Endothelial cell of umbilical vein (primary cell): ENCODE measurements around the gene NBEAL2. TPM values are rescaled to one million over a fixed set of nuclear protein-coding genes. Genes with fewer than 3 reads are reported as not detected.
"Not testable (repeated sequence)": the region's sequence is repeated elsewhere in the genome, so short reads cannot be mapped to it uniquely, and the experiment has no call there.

ENCODE experiments used
- BruUV-seq: library from RNA; stranded (reverse); fragments of 400-500 nt; replicated peaks from 2 replicates; lab custom pipeline; 2021; lab: Mats Ljungman, UMichigan
- CTCF ChIA-PET: fragments of 300-600, 350-600 bp; sonication (Branson Sonifier 250); formaldehyde crosslinking; loops from one replicate; lab custom pipeline; 2021; ENCODE audit warnings: antibody characterized with exemption, inconsistent platforms; lab: Charles Lee
- POLR2A ChIA-PET: fragments of 300-600, 350-600 bp; sonication (Branson Sonifier 250); formaldehyde crosslinking; loops from one replicate; lab custom pipeline; 2021; ENCODE audit warnings: antibody characterized with exemption, inconsistent platforms; lab: Charles Lee
- DNase-seq: peaks from one replicate; pipeline ENCODE4 v3.0.0-alpha.2; 2011; ENCODE audit warnings: low read depth, low spot score
- FAIRE-seq: peaks from 2 replicates; lab custom pipeline; 2011; peaks lifted over from hg19 to GRCh38; lab: Jason Lieb, UNC
- H2AFZ ChIP-seq: 2 replicates; pipeline ENCODE4 v1.6.0; 2012; ENCODE audit warnings: low read depth, low read length, control low read depth, inconsistent platforms
- H3K27ac ChIP-seq: 2 replicates; pipeline ENCODE4 v1.5.1; 2011; ENCODE audit warnings: low read depth, mild to moderate bottlenecking, control low read depth, low read length, moderate library complexity; ENCODE audit not compliant: insufficient read depth
- H3K27me3 ChIP-seq, 2 experiments: 2 replicates each; pipeline versions ENCODE4 v1.6.0 to v1.6.1; 2011; ENCODE audit warnings: low read length in 2 of 2, mixed read lengths in 1 of 2; ENCODE audit not compliant: control insufficient read depth in 2 of 2, insufficient read depth in 2 of 2
- H3K36me3 ChIP-seq, 2 experiments: 2 replicates in 1 of 2; 3 replicates in 1 of 2; pipeline ENCODE4 v1.5.1; 2011; ENCODE audit warnings: low read length in 2 of 2, mild to moderate bottlenecking in 1 of 2, moderate library complexity in 1 of 2; ENCODE audit not compliant: control insufficient read depth in 2 of 2, insufficient read depth in 2 of 2; ENCODE audit errors: extremely low read depth in 1 of 2
- H3K4me1 ChIP-seq: 3 replicates; pipeline ENCODE4 v1.5.1; 2011; ENCODE audit warnings: mild to moderate bottlenecking, low read length; ENCODE audit not compliant: control insufficient read depth, insufficient read depth; ENCODE audit errors: extremely low read depth
- H3K4me2 ChIP-seq: 2 replicates; pipeline ENCODE4 v1.6.1; 2011; ENCODE audit warnings: low read length, control low read depth, mixed read lengths; ENCODE audit not compliant: insufficient read depth
- H3K4me3 ChIP-seq, 3 experiments: fragments of 200-600 bp in 1 of 3; sonication (generic), shearing (Covaris generic) in 1 of 3; replicated peaks in 1 of 3; 2 replicates each; pipeline ENCODE4 v1.5.1; 2011 to 2016; ENCODE audit warnings: control low read depth in 3 of 3, low read length in 3 of 3, mild to moderate bottlenecking in 2 of 3, inconsistent platforms in 1 of 3, low read depth in 1 of 3, moderate library complexity in 1 of 3; ENCODE audit not compliant: insufficient read depth in 1 of 3
- H3K79me2 ChIP-seq: 2 replicates; pipeline ENCODE4 v1.6.0; 2012; ENCODE audit warnings: low read length, inconsistent platforms; ENCODE audit not compliant: control insufficient read depth, insufficient read depth
- H3K9ac ChIP-seq: replicated peaks from 2 replicates; pipeline ENCODE3; 2011; ENCODE audit warnings: low read length, control low read depth; ENCODE audit not compliant: insufficient read depth; ENCODE audit errors: extremely low read depth
- H3K9me1 ChIP-seq: replicated peaks from 3 replicates; pipeline ENCODE4 v1.6.0; 2011; ENCODE audit warnings: mild to moderate bottlenecking, low read length; ENCODE audit not compliant: control insufficient read depth, insufficient read depth; ENCODE audit errors: extremely low read depth
- H3K9me3 ChIP-seq: replicated peaks from 2 replicates; pipeline ENCODE4 v1.5.1; 2012; ENCODE audit warnings: low read length, inconsistent platforms; ENCODE audit not compliant: control insufficient read depth, insufficient read depth
- H4K20me1 ChIP-seq: replicated peaks from 2 replicates; pipeline ENCODE3; 2011; ENCODE audit warnings: mild to moderate bottlenecking, low read length; ENCODE audit not compliant: control insufficient read depth, insufficient read depth; ENCODE audit errors: extremely low read depth
- EZH2 ChIP-seq: IDR thresholded peaks from 2 replicates; pipeline ENCODE4 v1.6.1; 2012; ENCODE audit warnings: borderline replicate concordance, low read depth, mild to moderate bottlenecking, moderate library complexity, low read length, inconsistent platforms; ENCODE audit not compliant: severe bottlenecking
- FOS ChIP-seq: IDR thresholded peaks from 2 replicates; pipeline ENCODE4 v1.6.1; 2011; ENCODE audit warnings: mild to moderate bottlenecking, low read length, moderate library complexity, borderline replicate concordance; ENCODE audit not compliant: insufficient read depth
- GATA2 ChIP-seq: IDR thresholded peaks from 2 replicates; pipeline ENCODE4 v1.7.0; 2011; ENCODE audit warnings: low read depth, mild to moderate bottlenecking, moderate library complexity, mixed read lengths, low read length; ENCODE audit not compliant: insufficient read length, insufficient read depth
- JUN ChIP-seq: IDR thresholded peaks from 2 replicates; pipeline ENCODE4 v1.6.1; 2011; ENCODE audit warnings: borderline replicate concordance, low read depth; ENCODE audit not compliant: insufficient read length, insufficient read depth
- MYC ChIP-seq: IDR thresholded peaks from one replicate; pipeline ENCODE4 v1.6.1; 2011; ENCODE audit warnings: mild to moderate bottlenecking, low read depth, low read length
- POLR2A ChIP-seq: IDR thresholded peaks from 2 replicates; pipeline ENCODE4 v1.6.1; 2012; ENCODE audit warnings: low read depth, mild to moderate bottlenecking, control low read depth, low read length
- POLR2AphosphoS5 ChIP-seq: IDR thresholded peaks from 2 replicates; pipeline ENCODE4 v1.6.1; 2012; ENCODE audit warnings: low read depth, mild to moderate bottlenecking, control low read depth, low read length, moderate library complexity; ENCODE audit not compliant: insufficient read depth
- dilution Hi-C: fragments of 300-500 bp; cut with MboI; formaldehyde crosslinking; loops from one replicate; pipeline ENCODE4 v1.15.0; 2019; ENCODE audit warnings: low sequenced_read_pairs; ENCODE audit not compliant: extremely low pct_ligation_motif_present
- intact Hi-C: fragments of 100-400 bp; cut with micrococcal nuclease; formaldehyde crosslinking; loops from one replicate; pipeline ENCODE4 v1.10.0; 2022
- polyA plus RNA-seq, 4 experiments: library from polyadenylated mRNA; depleted of rRNA in 3 of 4; stranded (reverse) in 3 of 4; unstranded in 1 of 4; fragments of >200 nt; gene quantifications; 2 replicates each; pipeline versions ENCODE4 v1.2.1 to v1.2.3, GENCODE V29; 2011 to 2012; ENCODE audit warnings: missing spikeins in 1 of 4
- total RNA-seq: library from RNA; stranded (reverse); gene quantifications from 2 replicates; pipeline ENCODE4 v1.2.3, GENCODE V29; 2021
- TF ChIP-seq, protein P1 (sequence below), 2 donors: IDR thresholded peaks; 1 replicate in 1 of 2; 2 replicates in 1 of 2; pipeline ENCODE4 v1.5.1; 2011; ENCODE audit warnings: low read length in 2 of 2, mild to moderate bottlenecking in 2 of 2, moderate library complexity in 2 of 2, control low read depth in 1 of 2, inconsistent platforms in 1 of 2, low read depth in 1 of 2; ENCODE audit not compliant: insufficient read depth in 1 of 2; ENCODE audit errors: extremely low read depth in 1 of 2
- TF ChIP-seq, protein P2 (sequence below): IDR thresholded peaks from 2 replicates; pipeline ENCODE4 v1.6.1; 2011; ENCODE audit not compliant: insufficient read depth, insufficient read length

Gene NBEAL2
- total and polyA plus RNA-seq, 2 donors (not counting 3 experiments of a cell fraction or from before 2014, with no cell fraction given) = 48.0 to 84.7 TPM

DNA sequence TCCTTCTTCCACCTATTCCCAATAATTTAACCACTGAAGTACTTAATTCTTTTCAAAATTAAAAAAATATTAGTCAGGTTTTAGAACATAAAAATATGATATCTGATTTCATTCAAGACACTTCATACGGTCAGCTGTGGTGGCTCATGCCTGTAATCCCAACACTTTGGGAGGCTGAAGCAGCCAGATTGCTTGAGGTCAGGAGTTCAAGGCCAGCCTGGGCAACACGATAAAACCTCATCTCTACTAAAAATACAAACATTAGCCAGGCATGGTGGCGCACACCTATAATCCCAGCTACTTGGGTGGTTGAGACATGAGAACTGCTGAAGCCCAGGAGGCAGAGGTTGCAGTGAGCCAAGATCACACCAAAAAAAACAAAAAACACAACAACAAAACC lies 56.7 kb downstream of the NBEAL2 start:
- H3K9me1 ChIP-seq = no peaks in the 10 kb centered on the region

DNA sequence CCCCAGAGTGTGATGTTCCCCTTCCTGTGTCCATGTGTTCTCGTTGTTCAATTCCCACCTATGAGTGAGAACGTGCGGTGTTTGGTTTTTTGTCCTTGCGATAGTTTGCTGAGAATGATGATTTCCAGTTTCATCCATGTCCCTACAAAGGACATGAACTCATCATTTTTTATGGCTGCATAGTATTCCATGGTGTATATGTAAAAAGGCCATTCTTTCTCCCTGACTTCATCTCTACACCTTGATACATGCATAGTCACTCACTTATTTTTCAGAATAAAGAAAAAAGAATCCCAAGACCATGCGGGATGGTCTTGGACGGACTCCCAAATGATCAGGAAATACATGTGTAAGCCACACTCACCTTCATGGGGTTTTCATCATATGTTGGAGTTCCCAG lies 57.8 kb downstream of the NBEAL2 start:
- peaks cover 16% of the 10 kb centered on the region in 2 experiments for H3K36me3 ChIP-seq
- H3K4me3 ChIP-seq, H4K20me1 ChIP-seq, H3K27ac ChIP-seq, H3K4me2 ChIP-seq, dilution Hi-C loops, H3K27me3 ChIP-seq, H3K9ac ChIP-seq, H2AFZ ChIP-seq, BruUV-seq, DNase-seq, POLR2A ChIA-PET, H3K4me1 ChIP-seq, CTCF ChIA-PET, intact Hi-C loops, FAIRE-seq, H3K9me3 ChIP-seq, H3K9me1 ChIP-seq, H3K79me2 ChIP-seq: not testable (repeated sequence)

More for the DNA sequence above, 56.7 kb downstream of the NBEAL2 start:
- H3K4me3 ChIP-seq = no peak overlapping the region
- H3K9ac ChIP-seq = no peak overlapping the region
- H3K27me3 ChIP-seq = no peaks in the 10 kb centered on the region
- ChIA-PET CTCF (no interaction called here), POLR2A (interaction anchor here (0.6 kb wide), 1 partner anchor 13 kb away, joined by 3 read pairs; no protein-coding TSS in a partner anchor)
- DNase-seq (no peak), FAIRE-seq (no peak)
- no peaks in the 10 kb centered on the region for H4K20me1 ChIP-seq
- no peaks in the 10 kb centered on the region for H3K4me1 ChIP-seq
- no peaks in the 10 kb centered on the region for H3K79me2 ChIP-seq
- TF ChIP-seq EZH2 (no peak), JUN (no peak), POLR2AphosphoS5 (no peak), POLR2A (no peak), FOS (no peak), MYC (no peak), GATA2 (no peak)
- TF ChIP-seq, protein P1, sequence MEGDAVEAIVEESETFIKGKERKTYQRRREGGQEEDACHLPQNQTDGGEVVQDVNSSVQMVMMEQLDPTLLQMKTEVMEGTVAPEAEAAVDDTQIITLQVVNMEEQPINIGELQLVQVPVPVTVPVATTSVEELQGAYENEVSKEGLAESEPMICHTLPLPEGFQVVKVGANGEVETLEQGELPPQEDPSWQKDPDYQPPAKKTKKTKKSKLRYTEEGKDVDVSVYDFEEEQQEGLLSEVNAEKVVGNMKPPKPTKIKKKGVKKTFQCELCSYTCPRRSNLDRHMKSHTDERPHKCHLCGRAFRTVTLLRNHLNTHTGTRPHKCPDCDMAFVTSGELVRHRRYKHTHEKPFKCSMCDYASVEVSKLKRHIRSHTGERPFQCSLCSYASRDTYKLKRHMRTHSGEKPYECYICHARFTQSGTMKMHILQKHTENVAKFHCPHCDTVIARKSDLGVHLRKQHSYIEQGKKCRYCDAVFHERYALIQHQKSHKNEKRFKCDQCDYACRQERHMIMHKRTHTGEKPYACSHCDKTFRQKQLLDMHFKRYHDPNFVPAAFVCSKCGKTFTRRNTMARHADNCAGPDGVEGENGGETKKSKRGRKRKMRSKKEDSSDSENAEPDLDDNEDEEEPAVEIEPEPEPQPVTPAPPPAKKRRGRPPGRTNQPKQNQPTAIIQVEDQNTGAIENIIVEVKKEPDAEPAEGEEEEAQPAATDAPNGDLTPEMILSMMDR (IDR thresholded peaks at IDR 0.05; ENCODE audit: extremely low read depth in 1 of 2, insufficient read depth in 1 of 2, low read depth in 1 of 2, low read length in 2 of 2) = no peak
- TF ChIP-seq, protein P2, sequence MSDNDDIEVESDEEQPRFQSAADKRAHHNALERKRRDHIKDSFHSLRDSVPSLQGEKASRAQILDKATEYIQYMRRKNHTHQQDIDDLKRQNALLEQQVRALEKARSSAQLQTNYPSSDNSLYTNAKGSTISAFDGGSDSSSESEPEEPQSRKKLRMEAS = no peak
- no TSS peak for BruUV-seq
- no peaks in the 10 kb centered on the region for H3K9me3 ChIP-seq
- intact Hi-C loops (no loop called here), dilution Hi-C loops (no loop called here)
- no peak overlapping the region for H2AFZ ChIP-seq
- no peak overlapping the region for H3K4me2 ChIP-seq
- H3K36me3 ChIP-seq = peaks cover 12 to 15% of the 10 kb centered on the region in 2 experiments
- no peak overlapping the region for H3K27ac ChIP-seq
